ENCODE data around the gene SLC25A22.

SLC25A22 gene

GRCh38 chr11:808427-809286 lies 10.6 kb upstream of the SLC25A22 start:
- peak overlapping the region in 1 of 2 experiments; percentile 99 for H3K14ac ChIP-seq (ENCODE audit: low read length in 2 of 2)
- peak overlapping the region; percentile 93 for H4K8ac ChIP-seq (ENCODE audit: low read length)
- no peak overlapping the region for H2BK15ac ChIP-seq (ENCODE audit: low read depth, poor library complexity, severe bottlenecking)
- 37% methylated on average over 34 of the region's 36 CpGs for WGBS
- H3K4me1 ChIP-seq (ENCODE audit: control insufficient read depth, insufficient read depth, low read depth, low read length), result peaks cover 37% of the 10 kb centered on the region
- H2BK120ac ChIP-seq (ENCODE audit: low read depth, low read length), result no peak overlapping the region
- peak overlapping the region; percentile 70 for H2BK5ac ChIP-seq (ENCODE audit: low read depth, low read length, poor library complexity, severe bottlenecking)
- H3K9ac ChIP-seq (ENCODE audit: low read length), result peak overlapping the region; percentile 90
- peak overlapping the region in 1 of 2 experiments; percentile 57 for H3K23ac ChIP-seq (ENCODE audit: low read length in 2 of 2)
- peak overlapping the region; percentile 77 for H3K27ac ChIP-seq (ENCODE audit: low read length, poor library complexity, severe bottlenecking)
- no peaks in the 10 kb centered on the region for H3K9me3 ChIP-seq (ENCODE audit: control insufficient read depth, low read length)
- H3K79me1 ChIP-seq (replicated peaks; ENCODE audit: low read length, poor library complexity, severe bottlenecking), result peaks cover 20% of the 10 kb centered on the region
- H4K91ac ChIP-seq (ENCODE audit: low read length), result peak overlapping the region; percentile 91
- H3K36me3 ChIP-seq (ENCODE audit: control insufficient read depth in 1 of 2, insufficient read depth in 2 of 2, low read depth in 1 of 2, low read length in 2 of 2), result peaks cover 26 to 30% of the 10 kb centered on the region in 2 experiments
- H3K27me3 ChIP-seq (ENCODE audit: control insufficient read depth in 1 of 2, insufficient read depth in 1 of 2, low read length in 2 of 2), result no peaks in the 10 kb centered on the region
- DNase-seq, result no peak
- peak overlapping the region; percentile 84 for H2AFZ ChIP-seq (ENCODE audit: low read depth, low read length)
- peak overlapping the region; percentile 94 to 97 for H3K18ac ChIP-seq (ENCODE audit: low read depth in 1 of 2, low read length in 2 of 2)
- H3K4me3 ChIP-seq (ENCODE audit: insufficient read depth in 1 of 2, low read depth in 1 of 2, low read length in 2 of 2), result peak overlapping the region; percentile 83
- H2BK12ac ChIP-seq (ENCODE audit: low read length in 2 of 2), result peak overlapping the region in 1 of 2 experiments; percentile 60
- peak overlapping the region; percentile 12 for H2AK5ac ChIP-seq (ENCODE audit: low read length, severe bottlenecking)
- peak overlapping the region; percentile 36 to 92 for H3K4ac ChIP-seq (ENCODE audit: low read depth in 1 of 2, low read length in 2 of 2)
- H3K4me2 ChIP-seq (ENCODE audit: low read length, poor library complexity, severe bottlenecking), result peak overlapping the region; percentile 64

GRCh38 chr11:804599-804964 lies 6.5 kb upstream of the SLC25A22 start:
- no peak for DNase-seq
- H3K18ac ChIP-seq (ENCODE audit: low read depth in 1 of 2, low read length in 2 of 2), result peak overlapping the region; percentile 63 to 93
- peaks cover 31% of the 10 kb centered on the region for H3K79me1 ChIP-seq (replicated peaks; ENCODE audit: low read length, poor library complexity, severe bottlenecking)
- H3K9me3 ChIP-seq (ENCODE audit: control insufficient read depth, low read length), result no peaks in the 10 kb centered on the region
- no peak overlapping the region for H2AFZ ChIP-seq (ENCODE audit: low read depth, low read length)
- peak overlapping the region; percentile 30 to 92 for H3K4ac ChIP-seq (ENCODE audit: low read depth in 1 of 2, low read length in 2 of 2)
- peak overlapping the region; percentile 49 for H2AK5ac ChIP-seq (ENCODE audit: low read length, severe bottlenecking)
- H2BK12ac ChIP-seq (ENCODE audit: low read length in 2 of 2), result peak overlapping the region in 1 of 2 experiments; percentile 57
- peaks cover 30% of the 10 kb centered on the region for H3K4me1 ChIP-seq (ENCODE audit: control insufficient read depth, insufficient read depth, low read depth, low read length)
- peak overlapping the region; percentile 88 for H3K9ac ChIP-seq (ENCODE audit: low read length)
- no peaks in the 10 kb centered on the region for H3K27me3 ChIP-seq (ENCODE audit: control insufficient read depth in 1 of 2, insufficient read depth in 1 of 2, low read length in 2 of 2)
- peaks cover 40 to 46% of the 10 kb centered on the region in 2 experiments for H3K36me3 ChIP-seq (ENCODE audit: control insufficient read depth in 1 of 2, insufficient read depth in 2 of 2, low read depth in 1 of 2, low read length in 2 of 2)
- H3K14ac ChIP-seq (ENCODE audit: low read length in 2 of 2), result peak overlapping the region in 1 of 2 experiments; percentile 83
- peak overlapping the region; percentile 68 to 91 for H3K4me3 ChIP-seq (ENCODE audit: insufficient read depth in 1 of 2, low read depth in 1 of 2, low read length in 2 of 2)
- peak overlapping the region; percentile 66 for H4K91ac ChIP-seq (ENCODE audit: low read length)
- peak overlapping the region; percentile 62 for H4K8ac ChIP-seq (ENCODE audit: low read length)
- no peak overlapping the region for H3K27ac ChIP-seq (ENCODE audit: low read length, poor library complexity, severe bottlenecking)
- H2BK120ac ChIP-seq (ENCODE audit: low read depth, low read length), result peak overlapping the region; percentile 67
- H3K4me2 ChIP-seq (ENCODE audit: low read length, poor library complexity, severe bottlenecking), result peak overlapping the region; percentile 90
- peak overlapping the region; percentile 47 for H2BK5ac ChIP-seq (ENCODE audit: low read depth, low read length, poor library complexity, severe bottlenecking)
- H3K23ac ChIP-seq (ENCODE audit: low read length in 2 of 2), result peak overlapping the region in 1 of 2 experiments; percentile 97
- H2BK15ac ChIP-seq (ENCODE audit: low read depth, poor library complexity, severe bottlenecking), result peak overlapping the region; percentile 70
- 31% methylated on average over 16 of the region's 18 CpGs for WGBS

- Histone ChIP-seq H3K4ac (ENCODE audit: low read depth in 1 of 2, low read length in 2 of 2) (peak overlapping the region; percentile 35 to 92), H3K4me3 (ENCODE audit: insufficient read depth in 1 of 2, low read depth in 1 of 2, low read length in 2 of 2) (peak overlapping the region; percentile 68 to 91), H3K14ac (ENCODE audit: low read length in 2 of 2) (peak overlapping the region in 1 of 2 experiments; percentile 91), H2BK12ac (ENCODE audit: low read length in 2 of 2) (peak overlapping the region in 1 of 2 experiments; percentile 95), H3K27me3 (ENCODE audit: control insufficient read depth in 1 of 2, insufficient read depth in 1 of 2, low read length in 2 of 2) (no peaks in the 10 kb centered on the region), H4K8ac (ENCODE audit: low read length) (peak overlapping the region; percentile 62), H2BK15ac (ENCODE audit: low read depth, poor library complexity, severe bottlenecking) (peak overlapping the region; percentile 49), H3K23ac (ENCODE audit: low read length in 2 of 2) (peak overlapping the region in 1 of 2 experiments; percentile 97), H3K9me3 (ENCODE audit: control insufficient read depth, low read length) (no peaks in the 10 kb centered on the region), H2BK120ac (ENCODE audit: low read depth, low read length) (peak overlapping the region; percentile 67), H2AK5ac (ENCODE audit: low read length, severe bottlenecking) (peak overlapping the region; percentile 49), H2BK5ac (ENCODE audit: low read depth, low read length, poor library complexity, severe bottlenecking) (no peak overlapping the region), H3K4me1 (ENCODE audit: control insufficient read depth, insufficient read depth, low read depth, low read length) (peaks cover 30% of the 10 kb centered on the region), H3K18ac (ENCODE audit: low read depth in 1 of 2, low read length in 2 of 2) (peak overlapping the region; percentile 63 to 93), H4K91ac (ENCODE audit: low read length) (peak overlapping the region; percentile 78), H3K9ac (ENCODE audit: low read length) (peak overlapping the region; percentile 88), H2AFZ (ENCODE audit: low read depth, low read length) (no peak overlapping the region), H3K4me2 (ENCODE audit: low read length, poor library complexity, severe bottlenecking) (peak overlapping the region; percentile 90), H3K27ac (ENCODE audit: low read length, poor library complexity, severe bottlenecking) (no peak overlapping the region), H3K36me3 (ENCODE audit: control insufficient read depth in 1 of 2, insufficient read depth in 2 of 2, low read depth in 1 of 2, low read length in 2 of 2) (peaks cover 46 to 52% of the 10 kb centered on the region in 2 experiments), H3K79me1 (replicated peaks; ENCODE audit: low read length, poor library complexity, severe bottlenecking) (peaks cover 33% of the 10 kb centered on the region)
- peak; percentile 22 for DNase-seq
- WGBS, result 72% methylated on average over 26 of the region's 26 CpGs
These were observed 5.9 kb upstream of the SLC25A22 start for GRCh38 chr11:803770-804598.

GRCh38 chr11:803467-803742 lies 5.3 kb upstream of the SLC25A22 start:
- no peak overlapping the region for H2BK120ac ChIP-seq (ENCODE audit: low read depth, low read length)
- H2BK12ac ChIP-seq (ENCODE audit: low read length in 2 of 2), result peak overlapping the region in 1 of 2 experiments; percentile 32
- no peak overlapping the region for H3K18ac ChIP-seq (ENCODE audit: low read depth in 1 of 2, low read length in 2 of 2)
- H2BK15ac ChIP-seq (ENCODE audit: low read depth, poor library complexity, severe bottlenecking), result no peak overlapping the region
- 100% methylated on average over 3 of the region's 8 CpGs for WGBS
- no peak overlapping the region for H3K27ac ChIP-seq (ENCODE audit: low read length, poor library complexity, severe bottlenecking)
- no peak overlapping the region for H3K4ac ChIP-seq (ENCODE audit: low read depth in 1 of 2, low read length in 2 of 2)
- peaks cover 28% of the 10 kb centered on the region for H3K4me1 ChIP-seq (ENCODE audit: control insufficient read depth, insufficient read depth, low read depth, low read length)
- H3K4me3 ChIP-seq (ENCODE audit: insufficient read depth in 1 of 2, low read depth in 1 of 2, low read length in 2 of 2), result peak overlapping the region in 1 of 2 experiments; percentile 91
- H2BK5ac ChIP-seq (ENCODE audit: low read depth, low read length, poor library complexity, severe bottlenecking), result no peak overlapping the region
- peaks cover 48 to 54% of the 10 kb centered on the region in 2 experiments for H3K36me3 ChIP-seq (ENCODE audit: control insufficient read depth in 1 of 2, insufficient read depth in 2 of 2, low read depth in 1 of 2, low read length in 2 of 2)
- no peaks in the 10 kb centered on the region for H3K27me3 ChIP-seq (ENCODE audit: control insufficient read depth in 1 of 2, insufficient read depth in 1 of 2, low read length in 2 of 2)
- no peak for DNase-seq
- no peak overlapping the region for H2AFZ ChIP-seq (ENCODE audit: low read depth, low read length)
- no peaks in the 10 kb centered on the region for H3K9me3 ChIP-seq (ENCODE audit: control insufficient read depth, low read length)
- peak overlapping the region; percentile 65 for H4K91ac ChIP-seq (ENCODE audit: low read length)
- H2AK5ac ChIP-seq (ENCODE audit: low read length, severe bottlenecking), result no peak overlapping the region
- H3K14ac ChIP-seq (ENCODE audit: low read length in 2 of 2), result no peak overlapping the region
- H4K8ac ChIP-seq (ENCODE audit: low read length), result no peak overlapping the region
- peak overlapping the region in 1 of 2 experiments; percentile 84 for H3K23ac ChIP-seq (ENCODE audit: low read length in 2 of 2)
- peak overlapping the region; percentile 88 for H3K9ac ChIP-seq (ENCODE audit: low read length)
- H3K4me2 ChIP-seq (ENCODE audit: low read length, poor library complexity, severe bottlenecking), result no peak overlapping the region
- H3K79me1 ChIP-seq (replicated peaks; ENCODE audit: low read length, poor library complexity, severe bottlenecking), result peaks cover 34% of the 10 kb centered on the region
